B cell (primary cell): Measurements from ENCODE around the gene TBC1D26. TPM values are rescaled to one million over a fixed set of nuclear protein-coding genes. Genes with fewer than 3 reads are reported as not detected.
"Not testable (repeated sequence)": the region's sequence is repeated elsewhere in the genome, so short reads cannot be mapped to it uniquely, and the experiment has no call there.

Source experiments
- ATAC-seq: fragments of 200-7000 bp; cut with Tn5 transposase; one replicate; pipeline ENCODE4 v1.10.0; 2021; ENCODE audit warnings: low read depth, mild to moderate bottlenecking, moderate number of reproducible peaks, moderate library complexity
- CTCF ChIA-PET: fragments of 350-600 bp; sonication (Branson Sonifier 250); formaldehyde crosslinking; loops from one replicate; lab custom pipeline; 2021; ENCODE audit warnings: antibody characterized with exemption, inconsistent platforms; lab: Charles Lee
- POLR2A ChIA-PET: fragments of 350-600 bp; sonication (Branson Sonifier 250); formaldehyde crosslinking; loops from one replicate; lab custom pipeline; 2021; ENCODE audit warnings: antibody characterized with exemption; lab: Charles Lee
- DNase-seq: peaks from one replicate; pipeline ENCODE4 v3.0.0; 2013
- H2AFZ ChIP-seq: 2 replicates; pipeline ENCODE4 v1.6.1; 2012; ENCODE audit warnings: mild to moderate bottlenecking, low read depth, low read length; ENCODE audit not compliant: insufficient read depth, poor library complexity, severe bottlenecking
- H3K27ac ChIP-seq, 2 donors: 1 replicate in 1 of 2; 2 replicates in 1 of 2; pipeline ENCODE4 v1.5.1; 2012 to 2013; ENCODE audit warnings: low read length in 2 of 2, mild to moderate bottlenecking in 2 of 2, moderate library complexity in 1 of 2
- H3K27me3 ChIP-seq, 4 experiments: fragments of 200-600 bp in 1 of 4; sonication (generic) in 1 of 4; replicated peaks in 1 of 4; 1 replicate in 2 of 4; 2 replicates in 2 of 4; pipeline versions ENCODE4 v1.6.1 to v1.7.0; 2013 to 2016; ENCODE audit warnings: low read length in 3 of 4, mild to moderate bottlenecking in 2 of 4, mixed read lengths in 1 of 4, moderate library complexity in 1 of 4; ENCODE audit not compliant: insufficient read depth in 4 of 4, control insufficient read depth in 3 of 4; ENCODE audit errors: control extremely low read depth in 1 of 4
- H3K36me3 ChIP-seq, 2 experiments: replicated peaks in 1 of 2; 1 replicate in 1 of 2; 2 replicates in 1 of 2; pipeline versions ENCODE4 v1.6.1 to v1.7.1; 2013; ENCODE audit warnings: low read length in 1 of 2; ENCODE audit not compliant: insufficient read depth in 2 of 2, control insufficient read depth in 1 of 2; ENCODE audit errors: control extremely low read depth in 1 of 2, extremely low read depth in 1 of 2
- H3K4me1 ChIP-seq, 2 donors: fragments of 200-600 bp in 1 of 2; sonication (generic) in 1 of 2; 1 replicate in 1 of 2; 2 replicates in 1 of 2; pipeline versions ENCODE4 v1.5.1 to v1.6.1; 2013 to 2017; ENCODE audit warnings: low read length in 2 of 2; ENCODE audit not compliant: control insufficient read depth in 2 of 2, insufficient read depth in 2 of 2
- H3K4me2 ChIP-seq: replicated peaks from 2 replicates; pipeline ENCODE3; 2012; ENCODE audit warnings: mild to moderate bottlenecking, low read depth, low read length; ENCODE audit not compliant: poor library complexity, severe bottlenecking
- H3K4me3 ChIP-seq, 5 experiments: fragments of 200-600 bp in 1 of 5; sonication (generic) in 1 of 5; 1 replicate in 3 of 5; 2 replicates in 2 of 5; pipeline versions ENCODE4 v1.5.1 to v1.7.0; 2011 to 2016; ENCODE audit warnings: low read length in 4 of 5, mild to moderate bottlenecking in 4 of 5, low read depth in 2 of 5, control low read depth in 1 of 5, moderate library complexity in 1 of 5; ENCODE audit not compliant: insufficient read depth in 1 of 5; ENCODE audit errors: control extremely low read depth in 1 of 5, extremely low read depth in 1 of 5
- H3K79me2 ChIP-seq: fragments of 200-600 bp; sonication (generic); one replicate; pipeline ENCODE4 v1.6.0; 2016; ENCODE audit warnings: low read length; ENCODE audit not compliant: control insufficient read depth, insufficient read depth
- H3K9ac ChIP-seq: fragments of 200-600 bp; sonication (generic); 2 replicates; pipeline ENCODE4 v1.6.1; 2017; ENCODE audit warnings: mild to moderate bottlenecking, low read length, moderate library complexity
- H3K9me3 ChIP-seq, 3 donors: one replicate each; pipeline versions ENCODE4 v1.6.1 to v1.7.1; 2013; ENCODE audit warnings: low read length in 2 of 3; ENCODE audit not compliant: control insufficient read depth in 2 of 3, insufficient read depth in 1 of 3; ENCODE audit errors: control extremely low read depth in 1 of 3
- H4K20me1 ChIP-seq: 2 replicates; pipeline ENCODE4 v1.6.0; 2012; ENCODE audit warnings: mild to moderate bottlenecking, low read length; ENCODE audit not compliant: insufficient read depth, control insufficient read depth, poor library complexity, severe bottlenecking
- H3K27ac Mint-ChIP-seq: one replicate; pipeline ENCODE4 v1.8.0; 2021; ENCODE audit warnings: mixed read lengths
- H3K27me3 Mint-ChIP-seq: one replicate; pipeline ENCODE4 v1.8.0; 2021; ENCODE audit warnings: mixed read lengths
- H3K4me1 Mint-ChIP-seq: one replicate; pipeline ENCODE4 v1.8.0; 2021; ENCODE audit warnings: mixed read lengths
- H3K4me3 Mint-ChIP-seq: one replicate; pipeline ENCODE4 v1.8.0; 2021; ENCODE audit warnings: mixed read lengths
- H3K9me3 Mint-ChIP-seq: one replicate; pipeline ENCODE4 v1.8.0; 2022; ENCODE audit warnings: mixed read lengths; ENCODE audit not compliant: insufficient read depth
- CTCF ChIP-seq: fragments of 200-600 bp; IDR thresholded peaks from one replicate; pipeline ENCODE4 v1.8.0; 2022; ENCODE audit warnings: antibody characterized with exemption, mild to moderate bottlenecking
- EZH2 ChIP-seq: IDR thresholded peaks from 2 replicates; pipeline ENCODE4 v1.6.1; 2012; ENCODE audit warnings: borderline replicate concordance, low read depth, mild to moderate bottlenecking, moderate library complexity, low read length; ENCODE audit not compliant: insufficient read depth, poor library complexity, severe bottlenecking
- WGBS: methylation state at CpG from one replicate; pipeline ENCODE4 v1.1.5; 2013; ENCODE audit warnings: missing lambda C conversion rate; ENCODE audit not compliant: insufficient coverage; 5-methylcytosine and 5-hydroxymethylcytosine counted together
- intact Hi-C: fragments of 100-400 bp; cut with micrococcal nuclease; formaldehyde crosslinking; loops from one replicate; pipeline ENCODE4 v1.10.0; 2022
- polyA plus RNA-seq: library from polyadenylated mRNA; depleted of rRNA; stranded (reverse); fragments of >200 nt; gene quantifications from 2 replicates; pipeline ENCODE4 v1.2.3, GENCODE V29; 2012
- total RNA-seq, 2 donors: library from RNA; stranded (reverse); fragments of 120-200 nt in 1 of 2; gene quantifications; 1 replicate in 1 of 2; 2 replicates in 1 of 2; pipeline versions ENCODE4 v1.2.3 to v1.2.4, GENCODE V29; 2013 to 2022

The TBC1D26 gene
- total and polyA plus RNA-seq, 2 donors (not counting 1 experiment from before 2014, with no cell fraction given), result 0.04 TPM; not detected in 1

- TF ChIP-seq EZH2 (no peak), CTCF (no peak)
- Mint-ChIP-seq H3K27ac (no peak overlapping the region), H3K27me3 (peaks cover 4% of the 10 kb centered on the region), H3K9me3 (no peaks in the 10 kb centered on the region), H3K4me1 (peaks cover 5% of the 10 kb centered on the region), H3K4me3 (no peak overlapping the region)
- no CpG with 5 or more reads among the region's 2 CpGs for WGBS
- CTCF ChIA-PET, result no interaction called here
- no peaks in the 10 kb centered on the region for H3K79me2 ChIP-seq
- DNase-seq (no peak), ATAC-seq (no peak)
- H3K36me3 ChIP-seq, result no peaks in the 10 kb centered on the region
- intact Hi-C loops, result no loop called here
- H2AFZ ChIP-seq, result no peak overlapping the region
- H4K20me1 ChIP-seq, result no peaks in the 10 kb centered on the region
- no peak overlapping the region for H3K27ac ChIP-seq
- no peak overlapping the region for H3K4me2 ChIP-seq
- H3K27me3 ChIP-seq, result no peaks in the 10 kb centered on the region
- H3K4me3 ChIP-seq, result no peak overlapping the region
- H3K9ac ChIP-seq, result no peak overlapping the region
- no peaks in the 10 kb centered on the region for H3K4me1 ChIP-seq
- POLR2A ChIA-PET, result no interaction called here
- peaks cover 0 to 2% (median 0%) of the 10 kb centered on the region in 3 donors for H3K9me3 ChIP-seq
These were observed 12.8 kb downstream of the TBC1D26 start for GRCh38 chr17:15744885-15745284.

- H3K27ac Mint-ChIP-seq, POLR2A ChIA-PET, H3K4me1 ChIP-seq, H3K9me3 ChIP-seq, H3K27me3 ChIP-seq, H3K4me3 Mint-ChIP-seq, H3K9ac ChIP-seq, H3K4me2 ChIP-seq, H3K4me3 ChIP-seq, H3K27me3 Mint-ChIP-seq, H3K27ac ChIP-seq, H3K9me3 Mint-ChIP-seq, H3K79me2 ChIP-seq, H3K36me3 ChIP-seq, ATAC-seq, H2AFZ ChIP-seq, H3K4me1 Mint-ChIP-seq, DNase-seq, CTCF ChIA-PET, H4K20me1 ChIP-seq, intact Hi-C loops: not testable (repeated sequence)
- 41% methylated on average over 34 of the region's 36 CpGs for WGBS
These were observed 17.3 kb downstream of the TBC1D26 start for GRCh38 chr17:15749403-15749802.

- H3K4me1 ChIP-seq, DNase-seq, H3K36me3 ChIP-seq, H3K27ac Mint-ChIP-seq, POLR2A ChIA-PET, H3K4me1 Mint-ChIP-seq, H3K27ac ChIP-seq, H2AFZ ChIP-seq, H3K9me3 Mint-ChIP-seq, H3K27me3 ChIP-seq, H3K79me2 ChIP-seq, intact Hi-C loops, H3K9me3 ChIP-seq, H3K27me3 Mint-ChIP-seq, CTCF ChIA-PET, H4K20me1 ChIP-seq, H3K9ac ChIP-seq, H3K4me2 ChIP-seq, H3K4me3 ChIP-seq, H3K4me3 Mint-ChIP-seq: not testable (repeated sequence)
- WGBS, result 96% methylated on average over 4 of the region's 14 CpGs
- peak; percentile 36 for ATAC-seq
These were observed 36.9 kb downstream of the TBC1D26 start for GRCh38 chr17:15768865-15769533.
